H9 (cell line): ENCODE measurements around the gene DAPK2. TPM values are rescaled to one million over a fixed set of nuclear protein-coding genes. Genes with fewer than 3 reads are reported as not detected.

Experiments
- DNase-seq: peaks from one replicate; pipeline ENCODE4 v3.0.0-alpha.2; 2017
- H2AFZ ChIP-seq: one replicate; pipeline ENCODE4 v1.6.1; 2013; ENCODE audit warnings: mild to moderate bottlenecking, low read length, control low read depth, moderate library complexity
- H2AK5ac ChIP-seq: 2 replicates; pipeline ENCODE4 v1.6.1; 2013; ENCODE audit warnings: low read length, control low read depth, mixed read lengths; ENCODE audit not compliant: insufficient read length
- H2BK120ac ChIP-seq: one replicate; pipeline ENCODE4 v1.6.1; 2013; ENCODE audit warnings: low read depth, mild to moderate bottlenecking, low read length, control low read depth, inconsistent platforms; ENCODE audit not compliant: poor library complexity, severe bottlenecking
- H2BK12ac ChIP-seq: 2 replicates; pipeline ENCODE4 v1.6.1; 2013; ENCODE audit warnings: low read length, control low read depth, mixed read lengths, low read depth; ENCODE audit not compliant: insufficient read length
- H2BK15ac ChIP-seq: 2 replicates; pipeline ENCODE4 v1.6.1; 2013; ENCODE audit warnings: low read depth, low read length, control low read depth
- H2BK20ac ChIP-seq: one replicate; pipeline ENCODE4 v1.6.1; 2013; ENCODE audit warnings: low read depth, mild to moderate bottlenecking, low read length, control low read depth, inconsistent platforms; ENCODE audit not compliant: poor library complexity, severe bottlenecking
- H2BK5ac ChIP-seq: 2 replicates; pipeline ENCODE4 v1.6.1; 2013; ENCODE audit warnings: low read length, control low read depth, mixed read lengths; ENCODE audit not compliant: insufficient read length
- H3K14ac ChIP-seq: 2 replicates; pipeline ENCODE4 v1.6.1; 2013; ENCODE audit warnings: low read length, control low read depth; ENCODE audit not compliant: insufficient read depth
- H3K18ac ChIP-seq: 2 replicates; pipeline ENCODE4 v1.6.1; 2013; ENCODE audit warnings: low read depth, mild to moderate bottlenecking, mixed read lengths, low read length, control low read depth; ENCODE audit not compliant: insufficient read length
- H3K23ac ChIP-seq: 2 replicates; pipeline ENCODE4 v1.6.1; 2013; ENCODE audit warnings: low read length, control low read depth, mixed read lengths, low read depth; ENCODE audit not compliant: insufficient read length
- H3K23me2 ChIP-seq: 2 replicates; pipeline ENCODE4 v1.6.1; 2013; ENCODE audit warnings: low read depth, mild to moderate bottlenecking, mixed read lengths, low read length, control low read depth; ENCODE audit not compliant: insufficient read length, poor library complexity, severe bottlenecking
- H3K27ac ChIP-seq: 2 replicates; pipeline ENCODE4 v1.5.1; 2013; ENCODE audit warnings: low read length, control low read depth, mixed read lengths, low read depth; ENCODE audit not compliant: insufficient read length
- H3K27me3 ChIP-seq: 2 replicates; pipeline ENCODE4 v1.6.1; 2013; ENCODE audit warnings: low read length, control low read depth, inconsistent platforms; ENCODE audit not compliant: insufficient read depth
- H3K4ac ChIP-seq: 2 replicates; pipeline ENCODE4 v1.6.1; 2013; ENCODE audit warnings: low read depth, mild to moderate bottlenecking, control low read depth, inconsistent platforms, low read length, moderate library complexity
- H3K4me1 ChIP-seq: 2 replicates; pipeline ENCODE4 v1.6.1; 2013; ENCODE audit warnings: low read length, control low read depth, inconsistent platforms; ENCODE audit not compliant: insufficient read depth
- H3K4me2 ChIP-seq: 2 replicates; pipeline ENCODE4 v1.6.1; 2013; ENCODE audit warnings: low read length, control low read depth, mixed read lengths; ENCODE audit not compliant: insufficient read length, insufficient read depth
- H3K56ac ChIP-seq: 2 replicates; pipeline ENCODE4 v1.6.1; 2013; ENCODE audit warnings: low read depth, mild to moderate bottlenecking, mixed read lengths, low read length, control low read depth; ENCODE audit not compliant: insufficient read length
- H3K79me1 ChIP-seq: 2 replicates; pipeline ENCODE4 v1.6.1; 2013; ENCODE audit warnings: low read depth, mild to moderate bottlenecking, moderate library complexity, low read length, control low read depth, inconsistent platforms; ENCODE audit not compliant: insufficient read depth, poor library complexity, severe bottlenecking
- H3K79me2 ChIP-seq: 2 replicates; pipeline ENCODE4 v1.6.1; 2013; ENCODE audit warnings: low read length, control low read depth, inconsistent platforms; ENCODE audit not compliant: insufficient read depth
- H3K9ac ChIP-seq: 2 replicates; pipeline ENCODE4 v1.6.1; 2013; ENCODE audit warnings: low read length, control low read depth, mixed read lengths; ENCODE audit not compliant: insufficient read length; ENCODE audit errors: extremely low read depth
- H3K9me3 ChIP-seq: one replicate; pipeline ENCODE4 v1.6.1; 2013; ENCODE audit warnings: low read depth, low read length, inconsistent platforms; ENCODE audit not compliant: control insufficient read depth
- H3T11ph ChIP-seq: one replicate; pipeline ENCODE4 v1.6.1; 2013; ENCODE audit warnings: mild to moderate bottlenecking, low read length, control low read depth, inconsistent platforms
- H4K20me1 ChIP-seq: one replicate; pipeline ENCODE4 v1.6.1; 2013; ENCODE audit not compliant: control insufficient read depth, insufficient read length, insufficient read depth
- H4K5ac ChIP-seq: 2 replicates; pipeline ENCODE4 v1.6.1; 2013; ENCODE audit warnings: low read depth, mild to moderate bottlenecking, mixed read lengths, low read length, control low read depth; ENCODE audit not compliant: insufficient read length
- H4K8ac ChIP-seq: replicated peaks from 2 replicates; pipeline ENCODE4 v1.6.1; 2013; ENCODE audit warnings: low read length, control low read depth, mixed read lengths, low read depth; ENCODE audit not compliant: insufficient read length
- H4K91ac ChIP-seq: 2 replicates; pipeline ENCODE4 v1.6.1; 2013; ENCODE audit warnings: low read depth, mild to moderate bottlenecking, moderate library complexity, mixed read lengths, low read length, control low read depth; ENCODE audit not compliant: insufficient read length
- H3K27ac Mint-ChIP-seq, 3 experiments: 2 replicates in 2 of 3; 3 replicates in 1 of 3; pipeline ENCODE4 v1.8.0; 2020 to 2021; ENCODE audit warnings: mixed read lengths in 3 of 3, mild to moderate bottlenecking in 1 of 3, moderate library complexity in 1 of 3
- H3K27me3 Mint-ChIP-seq: 2 replicates; pipeline ENCODE4 v1.8.0; 2021; ENCODE audit warnings: low read depth, mild to moderate bottlenecking, moderate library complexity, mixed read lengths
- H3K36me3 Mint-ChIP-seq, 3 experiments: 2 replicates in 2 of 3; 3 replicates in 1 of 3; pipeline ENCODE4 v1.8.0; 2020 to 2021; ENCODE audit warnings: low read depth in 3 of 3, mixed read lengths in 3 of 3; ENCODE audit not compliant: insufficient read depth in 1 of 3
- H3K4me1 Mint-ChIP-seq, 2 experiments: 2 replicates each; pipeline ENCODE4 v1.8.0; 2020; ENCODE audit warnings: mixed read lengths in 2 of 2
- H3K4me3 Mint-ChIP-seq, 2 experiments: 2 replicates in 1 of 2; 3 replicates in 1 of 2; pipeline ENCODE4 v1.8.0; 2020 to 2021; ENCODE audit warnings: mild to moderate bottlenecking in 2 of 2, mixed read lengths in 2 of 2, moderate library complexity in 1 of 2
- H3K9me3 Mint-ChIP-seq, 2 experiments: 2 replicates in 1 of 2; 3 replicates in 1 of 2; pipeline ENCODE4 v1.8.0; 2020; ENCODE audit warnings: mild to moderate bottlenecking in 2 of 2, mixed read lengths in 2 of 2, moderate library complexity in 1 of 2
- whole genome bisulfite sequencing: extraction: QIAGEN DNeasy Blood & Tissue Kit; methylation state at CpG from one replicate; pipeline ENCODE4 v1.1.7; 2013; ENCODE audit warnings: missing lambda C conversion rate, low lambda C conversion rate, mixed read lengths; ENCODE audit not compliant: insufficient read length; ENCODE audit errors: extremely low coverage; 5-methylcytosine and 5-hydroxymethylcytosine counted together
- total RNA-seq: library from RNA; stranded (reverse); gene quantifications from 2 replicates; pipeline ENCODE4 v1.2.1, GENCODE V29; 2021
- TF ChIP-seq, protein P1 (sequence below): fragments of 200-600 bp; sonication (generic); conservative IDR thresholded peaks from 3 replicates; pipeline ENCODE4 v1.8.0; 2021; ENCODE audit warnings: antibody characterized with exemption, mild to moderate bottlenecking

Gene DAPK2
- total RNA-seq, 1 experiment from 2014 or later = 3.5 TPM

DNA sequence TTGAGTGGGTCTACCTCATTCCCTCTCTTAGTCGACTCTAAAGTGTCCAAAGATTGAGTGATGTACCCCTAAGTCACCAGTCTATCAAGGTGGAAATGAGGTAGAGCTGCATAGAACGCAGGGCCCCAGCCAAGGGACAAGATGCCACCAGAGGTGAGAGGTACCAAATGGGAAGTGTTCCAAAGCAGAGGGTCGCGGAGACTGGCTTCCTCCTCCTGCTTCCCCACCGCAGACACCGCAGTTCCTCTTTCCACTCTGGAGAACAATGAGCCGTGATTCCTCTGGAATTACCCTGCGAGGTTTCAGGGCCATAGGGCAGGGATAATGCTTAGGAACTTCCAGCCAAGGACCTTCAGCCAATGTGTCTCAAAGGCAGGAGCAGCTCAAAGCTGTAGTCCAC is 55.8 kb downstream of the DAPK2 start:
- H3K4ac ChIP-seq = no peak overlapping the region
- H3K27me3 ChIP-seq = no peaks in the 10 kb centered on the region; the same call in 1 of the 2 replicates
- H3K56ac ChIP-seq = peak overlapping the region; percentile 65
- no peak overlapping the region for H3K9ac ChIP-seq
- H3K23ac ChIP-seq = no peak overlapping the region
- H2BK12ac ChIP-seq = no peak overlapping the region
- TF ChIP-seq, protein P1, sequence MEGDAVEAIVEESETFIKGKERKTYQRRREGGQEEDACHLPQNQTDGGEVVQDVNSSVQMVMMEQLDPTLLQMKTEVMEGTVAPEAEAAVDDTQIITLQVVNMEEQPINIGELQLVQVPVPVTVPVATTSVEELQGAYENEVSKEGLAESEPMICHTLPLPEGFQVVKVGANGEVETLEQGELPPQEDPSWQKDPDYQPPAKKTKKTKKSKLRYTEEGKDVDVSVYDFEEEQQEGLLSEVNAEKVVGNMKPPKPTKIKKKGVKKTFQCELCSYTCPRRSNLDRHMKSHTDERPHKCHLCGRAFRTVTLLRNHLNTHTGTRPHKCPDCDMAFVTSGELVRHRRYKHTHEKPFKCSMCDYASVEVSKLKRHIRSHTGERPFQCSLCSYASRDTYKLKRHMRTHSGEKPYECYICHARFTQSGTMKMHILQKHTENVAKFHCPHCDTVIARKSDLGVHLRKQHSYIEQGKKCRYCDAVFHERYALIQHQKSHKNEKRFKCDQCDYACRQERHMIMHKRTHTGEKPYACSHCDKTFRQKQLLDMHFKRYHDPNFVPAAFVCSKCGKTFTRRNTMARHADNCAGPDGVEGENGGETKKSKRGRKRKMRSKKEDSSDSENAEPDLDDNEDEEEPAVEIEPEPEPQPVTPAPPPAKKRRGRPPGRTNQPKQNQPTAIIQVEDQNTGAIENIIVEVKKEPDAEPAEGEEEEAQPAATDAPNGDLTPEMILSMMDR = no peak
- H3K18ac ChIP-seq = no peak overlapping the region
- H3K79me1 ChIP-seq = no peaks in the 10 kb centered on the region
- no peaks in the 10 kb centered on the region for H3K4me1 ChIP-seq
- H2BK5ac ChIP-seq = no peak overlapping the region
- H2BK15ac ChIP-seq = no peak overlapping the region
- Mint-ChIP-seq H3K36me3 (no peaks in the 10 kb centered on the region), H3K27ac (no peak overlapping the region), H3K9me3 (no peaks in the 10 kb centered on the region), H3K27me3 (no peaks in the 10 kb centered on the region), H3K4me1 (peaks cover 7 to 9% of the 10 kb centered on the region in 2 experiments), H3K4me3 (no peak overlapping the region)
- no peak overlapping the region for H2BK120ac ChIP-seq
- H3K27ac ChIP-seq = no peak overlapping the region
- H3K4me2 ChIP-seq = no peak overlapping the region
- no peaks in the 10 kb centered on the region for H4K20me1 ChIP-seq
- no peaks in the 10 kb centered on the region for H3K23me2 ChIP-seq
- H3K9me3 ChIP-seq = no peaks in the 10 kb centered on the region
- no peak overlapping the region for H4K91ac ChIP-seq
- WGBS = no CpG with 5 or more reads among the region's 8 CpGs
- no peak overlapping the region for H3T11ph ChIP-seq
- no peak overlapping the region for H2AFZ ChIP-seq
- no peak overlapping the region for H2BK20ac ChIP-seq
- DNase-seq = no peak
- no peak overlapping the region for H4K8ac ChIP-seq
- no peak overlapping the region for H4K5ac ChIP-seq
- no peak overlapping the region for H2AK5ac ChIP-seq
- H3K14ac ChIP-seq = no peak overlapping the region
- no peaks in the 10 kb centered on the region for H3K79me2 ChIP-seq
